ENCODE data around the gene WARS2. TPM values are rescaled to one million over a fixed set of nuclear protein-coding genes. Genes with fewer than 3 reads are reported as not detected.
"Not testable (repeated sequence)": the region's sequence is repeated elsewhere in the genome, so short reads cannot be mapped to it uniquely, and the experiment has no call there.

WARS2 gene
- total and polyA plus RNA-seq, 3 donors from 2014 or later: 16.8 to 28.2 (median 20.2) TPM

DNA sequence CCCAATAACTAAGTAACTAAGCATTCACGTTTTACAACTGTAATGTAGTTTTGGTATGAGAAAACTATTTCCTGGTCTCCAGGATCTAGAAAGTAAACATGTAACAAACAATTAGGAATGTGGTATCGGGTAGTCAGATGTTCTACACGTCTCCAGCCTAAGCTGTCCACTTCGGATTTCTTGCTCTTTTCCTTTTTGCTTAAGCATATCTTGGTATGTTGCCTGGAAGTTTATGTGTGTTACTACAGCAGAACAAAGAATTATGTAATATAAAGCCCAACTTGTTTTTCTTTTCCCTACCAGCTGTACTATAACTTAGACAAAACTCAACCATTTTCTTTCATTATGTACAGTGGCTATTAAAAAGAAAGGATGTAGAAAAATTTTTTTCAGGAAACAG is 20.4 kb upstream of the WARS2 start:
- H3K4me1 ChIP-seq: no peaks in the 10 kb centered on the region
- no peak for DNase-seq
- TF ChIP-seq POLR2A (IDR thresholded peaks at IDR 0.05): no peak
- TF ChIP-seq, protein P1, sequence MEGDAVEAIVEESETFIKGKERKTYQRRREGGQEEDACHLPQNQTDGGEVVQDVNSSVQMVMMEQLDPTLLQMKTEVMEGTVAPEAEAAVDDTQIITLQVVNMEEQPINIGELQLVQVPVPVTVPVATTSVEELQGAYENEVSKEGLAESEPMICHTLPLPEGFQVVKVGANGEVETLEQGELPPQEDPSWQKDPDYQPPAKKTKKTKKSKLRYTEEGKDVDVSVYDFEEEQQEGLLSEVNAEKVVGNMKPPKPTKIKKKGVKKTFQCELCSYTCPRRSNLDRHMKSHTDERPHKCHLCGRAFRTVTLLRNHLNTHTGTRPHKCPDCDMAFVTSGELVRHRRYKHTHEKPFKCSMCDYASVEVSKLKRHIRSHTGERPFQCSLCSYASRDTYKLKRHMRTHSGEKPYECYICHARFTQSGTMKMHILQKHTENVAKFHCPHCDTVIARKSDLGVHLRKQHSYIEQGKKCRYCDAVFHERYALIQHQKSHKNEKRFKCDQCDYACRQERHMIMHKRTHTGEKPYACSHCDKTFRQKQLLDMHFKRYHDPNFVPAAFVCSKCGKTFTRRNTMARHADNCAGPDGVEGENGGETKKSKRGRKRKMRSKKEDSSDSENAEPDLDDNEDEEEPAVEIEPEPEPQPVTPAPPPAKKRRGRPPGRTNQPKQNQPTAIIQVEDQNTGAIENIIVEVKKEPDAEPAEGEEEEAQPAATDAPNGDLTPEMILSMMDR (IDR thresholded peaks at IDR 0.05): no peak
- 53 to 63% methylated on average over 4 of the region's 4 CpGs for WGBS, 2 donors
- H3K36me3 ChIP-seq (ENCODE audit: low read depth, missing control alignments): no peaks in the 10 kb centered on the region
- intact Hi-C loops (cut with DNase I; ENCODE audit: low total_unique reads): no loop called here
- no peaks in the 10 kb centered on the region for H3K27me3 ChIP-seq
- H3K9me3 ChIP-seq: no peaks in the 10 kb centered on the region
- no peak overlapping the region for H3K27ac ChIP-seq
- no peak overlapping the region for H3K4me3 ChIP-seq

DNA sequence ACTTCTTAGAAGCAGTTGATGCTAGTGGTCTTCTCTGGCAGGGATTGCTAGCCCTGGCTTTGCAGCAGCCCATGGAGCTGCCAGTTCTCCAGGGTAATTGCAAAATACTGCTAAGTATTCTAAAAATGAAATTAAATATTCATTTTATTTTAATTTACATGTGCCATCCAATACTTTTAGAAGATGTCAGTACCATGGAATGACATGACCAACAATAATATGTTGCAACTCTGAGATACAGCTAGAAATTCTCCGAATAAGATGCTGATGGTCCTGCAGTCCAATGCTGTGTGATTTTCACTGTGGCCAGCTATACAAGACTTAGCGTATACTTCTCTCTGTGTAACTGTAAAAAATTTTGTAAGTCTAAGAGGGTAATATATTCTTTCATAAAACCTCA is 20.0 kb upstream of the WARS2 start:
- 91 to 92% methylated on average over 2 of the region's 2 CpGs for WGBS, 2 donors
- Histone ChIP-seq H3K4me1 (no peaks in the 10 kb centered on the region), H3K9me3 (no peaks in the 10 kb centered on the region), H3K36me3 (ENCODE audit: low read depth, missing control alignments) (no peaks in the 10 kb centered on the region), H3K27me3 (no peaks in the 10 kb centered on the region), H3K4me3 (no peak overlapping the region), H3K27ac (no peak overlapping the region)
- no peak for TF ChIP-seq POLR2A (IDR thresholded peaks at IDR 0.05)
- TF ChIP-seq, protein P1 (IDR thresholded peaks at IDR 0.05): no peak
- intact Hi-C loops (cut with DNase I; ENCODE audit: low total_unique reads): no loop called here
- no peak for DNase-seq

DNA sequence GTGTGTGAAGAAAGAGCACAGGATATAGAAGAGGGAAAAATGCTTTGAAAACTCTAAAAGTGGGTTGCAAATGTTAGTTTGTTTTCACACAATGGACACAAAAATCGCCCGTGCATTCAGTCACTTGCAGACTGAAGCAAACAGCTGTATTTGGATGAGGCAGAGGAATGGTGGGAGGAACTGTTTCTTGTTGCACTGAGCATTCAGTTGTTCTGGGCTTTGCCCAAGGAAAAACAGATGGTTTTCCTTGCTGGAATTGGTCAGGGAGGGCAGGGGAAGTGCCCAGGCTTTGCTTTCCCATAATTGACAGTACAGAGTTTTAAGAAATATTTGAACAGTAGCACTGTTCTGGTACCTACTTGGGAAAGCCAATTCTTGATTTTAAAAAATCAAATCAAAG is 19.5 kb upstream of the WARS2 start:
- H3K4me1 ChIP-seq: no peaks in the 10 kb centered on the region
- 78 to 82% methylated on average over 2 of the region's 2 CpGs for WGBS, 2 donors
- no peaks in the 10 kb centered on the region for H3K27me3 ChIP-seq
- intact Hi-C loops (cut with DNase I; ENCODE audit: low total_unique reads): no loop called here
- H3K27ac ChIP-seq: no peak overlapping the region
- TF ChIP-seq, protein P1 (IDR thresholded peaks at IDR 0.05): no peak
- no peak for TF ChIP-seq POLR2A (IDR thresholded peaks at IDR 0.05)
- DNase-seq: no peak
- no peaks in the 10 kb centered on the region for H3K9me3 ChIP-seq
- H3K4me3 ChIP-seq: no peak overlapping the region
- H3K36me3 ChIP-seq (ENCODE audit: low read depth, missing control alignments): no peaks in the 10 kb centered on the region

DNA sequence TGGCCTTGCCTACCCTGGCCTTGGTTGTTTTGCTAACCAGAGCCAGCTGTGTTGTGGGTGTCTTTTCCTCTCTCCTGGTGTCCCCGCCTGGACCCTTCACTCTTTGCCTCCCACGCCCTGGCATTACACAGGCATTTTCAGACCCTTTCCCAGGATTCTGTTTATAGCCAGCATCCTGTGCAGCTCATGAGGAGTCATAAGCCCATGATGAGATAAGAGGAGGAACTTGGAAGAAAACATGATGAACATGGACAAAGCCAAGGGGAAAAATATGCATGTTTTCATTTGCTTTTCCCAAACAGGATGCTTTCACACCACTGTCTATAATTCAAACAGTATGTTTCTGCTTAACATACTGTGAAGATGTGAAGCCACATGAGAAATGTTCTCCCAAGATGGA is 18.7 kb upstream of the WARS2 start:
- WGBS, 2 donors: 91 to 100% methylated on average over 2 of the region's 2 CpGs
- H3K36me3 ChIP-seq (ENCODE audit: low read depth, missing control alignments): no peaks in the 10 kb centered on the region
- no peaks in the 10 kb centered on the region for H3K9me3 ChIP-seq
- H3K4me3 ChIP-seq: no peak overlapping the region
- no peak for DNase-seq
- H3K27ac ChIP-seq: no peak overlapping the region
- intact Hi-C loops (cut with DNase I; ENCODE audit: low total_unique reads): no loop called here
- H3K4me1 ChIP-seq: no peaks in the 10 kb centered on the region
- no peaks in the 10 kb centered on the region for H3K27me3 ChIP-seq
- no peak for TF ChIP-seq POLR2A (IDR thresholded peaks at IDR 0.05)
- TF ChIP-seq, protein P1 (IDR thresholded peaks at IDR 0.05): no peak

DNA sequence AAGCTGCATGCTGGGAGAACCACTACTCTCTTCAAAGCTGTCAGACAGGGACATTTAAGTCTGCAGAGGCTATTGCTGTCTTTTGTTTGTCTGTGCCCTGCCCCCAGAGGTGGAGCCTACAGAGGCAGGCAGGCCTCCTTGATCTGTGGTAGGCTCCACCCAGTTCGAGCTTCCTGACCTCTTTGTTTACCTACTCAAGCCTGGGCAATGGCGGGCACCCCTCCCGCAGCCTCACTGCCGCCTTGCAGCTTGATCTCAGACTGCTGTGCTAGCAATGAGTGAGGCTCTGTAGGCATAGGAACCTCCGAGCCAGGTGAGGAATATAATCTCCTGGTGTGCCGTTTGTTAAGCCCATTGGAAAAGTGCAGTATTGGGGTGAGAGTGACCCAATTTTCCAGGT is 16.3 kb upstream of the WARS2 start:
- H3K9me3 ChIP-seq; intact Hi-C loops (cut with DNase I; ENCODE audit: low total_unique reads); DNase-seq; H3K27ac ChIP-seq; H3K27me3 ChIP-seq; H3K4me1 ChIP-seq; H3K36me3 ChIP-seq (ENCODE audit: low read depth, missing control alignments); H3K4me3 ChIP-seq: not testable (repeated sequence)
- 90 to 98% methylated on average over 6 of the region's 6 CpGs for WGBS, 2 donors

DNA sequence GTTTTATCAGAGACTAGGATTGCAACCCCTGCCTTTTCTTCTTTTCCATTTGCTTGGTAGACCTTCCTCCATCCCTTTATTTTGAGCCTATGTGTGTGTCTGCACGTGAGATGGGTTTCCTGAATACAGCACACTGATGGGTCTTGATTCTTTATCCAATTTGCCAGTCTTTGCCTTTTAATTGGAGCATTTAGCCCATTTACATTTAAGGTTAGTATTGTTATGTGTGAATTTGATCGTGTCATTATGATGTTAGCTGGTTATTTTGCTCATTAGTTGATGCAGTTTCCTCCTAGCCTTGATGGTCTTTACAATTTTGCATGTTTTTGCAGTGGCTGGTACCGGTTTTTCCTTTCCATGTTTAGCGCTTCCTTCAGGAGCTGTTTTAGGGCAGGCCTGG is 14.6 kb upstream of the WARS2 start:
- H3K9me3 ChIP-seq; H3K4me1 ChIP-seq; H3K4me3 ChIP-seq; intact Hi-C loops (cut with DNase I; ENCODE audit: low total_unique reads); DNase-seq; H3K27me3 ChIP-seq; H3K27ac ChIP-seq; H3K36me3 ChIP-seq (ENCODE audit: low read depth, missing control alignments): not testable (repeated sequence)
- WGBS, 2 donors: 94 to 100% methylated on average over 4 of the region's 4 CpGs

Measured in testis (tissue), 3 donors.